B cell (primary cell): ENCODE results near the gene TCEAL5. TPM values are rescaled to one million over a fixed set of nuclear protein-coding genes. Genes with fewer than 3 reads are reported as not detected.

Experiments
- ATAC-seq: fragments of 200-7000 bp; cut with Tn5 transposase; one replicate; pipeline ENCODE4 v1.10.0; 2021; ENCODE audit warnings: low read depth, mild to moderate bottlenecking, moderate number of reproducible peaks, moderate library complexity
- CTCF ChIA-PET: fragments of 350-600 bp; sonication (Branson Sonifier 250); formaldehyde crosslinking; loops from one replicate; lab custom pipeline; 2021; ENCODE audit warnings: antibody characterized with exemption, inconsistent platforms; lab: Charles Lee
- POLR2A ChIA-PET: fragments of 350-600 bp; sonication (Branson Sonifier 250); formaldehyde crosslinking; loops from one replicate; lab custom pipeline; 2021; ENCODE audit warnings: antibody characterized with exemption; lab: Charles Lee
- DNase-seq: peaks from one replicate; pipeline ENCODE4 v3.0.0; 2013
- H2AFZ ChIP-seq: 2 replicates; pipeline ENCODE4 v1.6.1; 2012; ENCODE audit warnings: mild to moderate bottlenecking, low read depth, low read length; ENCODE audit not compliant: insufficient read depth, poor library complexity, severe bottlenecking
- H3K27ac ChIP-seq, 2 donors: 1 replicate in 1 of 2; 2 replicates in 1 of 2; pipeline ENCODE4 v1.5.1; 2012 to 2013; ENCODE audit warnings: low read length in 2 of 2, mild to moderate bottlenecking in 2 of 2, moderate library complexity in 1 of 2
- H3K27me3 ChIP-seq, 4 experiments: fragments of 200-600 bp in 1 of 4; sonication (generic) in 1 of 4; replicated peaks in 1 of 4; 1 replicate in 2 of 4; 2 replicates in 2 of 4; pipeline versions ENCODE4 v1.6.1 to v1.7.0; 2013 to 2016; ENCODE audit warnings: low read length in 3 of 4, mild to moderate bottlenecking in 2 of 4, mixed read lengths in 1 of 4, moderate library complexity in 1 of 4; ENCODE audit not compliant: insufficient read depth in 4 of 4, control insufficient read depth in 3 of 4; ENCODE audit errors: control extremely low read depth in 1 of 4
- H3K36me3 ChIP-seq, 2 experiments: replicated peaks in 1 of 2; 1 replicate in 1 of 2; 2 replicates in 1 of 2; pipeline versions ENCODE4 v1.6.1 to v1.7.1; 2013; ENCODE audit warnings: low read length in 1 of 2; ENCODE audit not compliant: insufficient read depth in 2 of 2, control insufficient read depth in 1 of 2; ENCODE audit errors: control extremely low read depth in 1 of 2, extremely low read depth in 1 of 2
- H3K4me1 ChIP-seq, 2 donors: fragments of 200-600 bp in 1 of 2; sonication (generic) in 1 of 2; 1 replicate in 1 of 2; 2 replicates in 1 of 2; pipeline versions ENCODE4 v1.5.1 to v1.6.1; 2013 to 2017; ENCODE audit warnings: low read length in 2 of 2; ENCODE audit not compliant: control insufficient read depth in 2 of 2, insufficient read depth in 2 of 2
- H3K4me2 ChIP-seq: replicated peaks from 2 replicates; pipeline ENCODE3; 2012; ENCODE audit warnings: mild to moderate bottlenecking, low read depth, low read length; ENCODE audit not compliant: poor library complexity, severe bottlenecking
- H3K4me3 ChIP-seq, 5 experiments: fragments of 200-600 bp in 1 of 5; sonication (generic) in 1 of 5; 1 replicate in 3 of 5; 2 replicates in 2 of 5; pipeline versions ENCODE4 v1.5.1 to v1.7.0; 2011 to 2016; ENCODE audit warnings: low read length in 4 of 5, mild to moderate bottlenecking in 4 of 5, low read depth in 2 of 5, control low read depth in 1 of 5, moderate library complexity in 1 of 5; ENCODE audit not compliant: insufficient read depth in 1 of 5; ENCODE audit errors: control extremely low read depth in 1 of 5, extremely low read depth in 1 of 5
- H3K79me2 ChIP-seq: fragments of 200-600 bp; sonication (generic); one replicate; pipeline ENCODE4 v1.6.0; 2016; ENCODE audit warnings: low read length; ENCODE audit not compliant: control insufficient read depth, insufficient read depth
- H3K9ac ChIP-seq: fragments of 200-600 bp; sonication (generic); 2 replicates; pipeline ENCODE4 v1.6.1; 2017; ENCODE audit warnings: mild to moderate bottlenecking, low read length, moderate library complexity
- H3K9me3 ChIP-seq, 3 donors: one replicate each; pipeline versions ENCODE4 v1.6.1 to v1.7.1; 2013; ENCODE audit warnings: low read length in 2 of 3; ENCODE audit not compliant: control insufficient read depth in 2 of 3, insufficient read depth in 1 of 3; ENCODE audit errors: control extremely low read depth in 1 of 3
- H4K20me1 ChIP-seq: 2 replicates; pipeline ENCODE4 v1.6.0; 2012; ENCODE audit warnings: mild to moderate bottlenecking, low read length; ENCODE audit not compliant: insufficient read depth, control insufficient read depth, poor library complexity, severe bottlenecking
- H3K27ac Mint-ChIP-seq: one replicate; pipeline ENCODE4 v1.8.0; 2021; ENCODE audit warnings: mixed read lengths
- H3K27me3 Mint-ChIP-seq: one replicate; pipeline ENCODE4 v1.8.0; 2021; ENCODE audit warnings: mixed read lengths
- H3K4me1 Mint-ChIP-seq: one replicate; pipeline ENCODE4 v1.8.0; 2021; ENCODE audit warnings: mixed read lengths
- H3K4me3 Mint-ChIP-seq: one replicate; pipeline ENCODE4 v1.8.0; 2021; ENCODE audit warnings: mixed read lengths
- H3K9me3 Mint-ChIP-seq: one replicate; pipeline ENCODE4 v1.8.0; 2022; ENCODE audit warnings: mixed read lengths; ENCODE audit not compliant: insufficient read depth
- EZH2 ChIP-seq: IDR thresholded peaks from 2 replicates; pipeline ENCODE4 v1.6.1; 2012; ENCODE audit warnings: borderline replicate concordance, low read depth, mild to moderate bottlenecking, moderate library complexity, low read length; ENCODE audit not compliant: insufficient read depth, poor library complexity, severe bottlenecking
- WGBS: methylation state at CpG from one replicate; pipeline ENCODE4 v1.1.5; 2013; ENCODE audit warnings: missing lambda C conversion rate; ENCODE audit not compliant: insufficient coverage; 5-methylcytosine and 5-hydroxymethylcytosine counted together
- intact Hi-C: fragments of 100-400 bp; cut with micrococcal nuclease; formaldehyde crosslinking; loops from one replicate; pipeline ENCODE4 v1.10.0; 2022
- polyA plus RNA-seq: library from polyadenylated mRNA; depleted of rRNA; stranded (reverse); fragments of >200 nt; gene quantifications from 2 replicates; pipeline ENCODE4 v1.2.3, GENCODE V29; 2012
- total RNA-seq, 2 donors: library from RNA; stranded (reverse); fragments of 120-200 nt in 1 of 2; gene quantifications; 1 replicate in 1 of 2; 2 replicates in 1 of 2; pipeline versions ENCODE4 v1.2.3 to v1.2.4, GENCODE V29; 2013 to 2022
- TF ChIP-seq, protein P1 (sequence below): fragments of 200-600 bp; IDR thresholded peaks from one replicate; pipeline ENCODE4 v1.8.0; 2022; ENCODE audit warnings: antibody characterized with exemption, mild to moderate bottlenecking

Gene TCEAL5
- total and polyA plus RNA-seq, 2 donors (not counting 1 experiment from before 2014, with no cell fraction given): not detected

DNA sequence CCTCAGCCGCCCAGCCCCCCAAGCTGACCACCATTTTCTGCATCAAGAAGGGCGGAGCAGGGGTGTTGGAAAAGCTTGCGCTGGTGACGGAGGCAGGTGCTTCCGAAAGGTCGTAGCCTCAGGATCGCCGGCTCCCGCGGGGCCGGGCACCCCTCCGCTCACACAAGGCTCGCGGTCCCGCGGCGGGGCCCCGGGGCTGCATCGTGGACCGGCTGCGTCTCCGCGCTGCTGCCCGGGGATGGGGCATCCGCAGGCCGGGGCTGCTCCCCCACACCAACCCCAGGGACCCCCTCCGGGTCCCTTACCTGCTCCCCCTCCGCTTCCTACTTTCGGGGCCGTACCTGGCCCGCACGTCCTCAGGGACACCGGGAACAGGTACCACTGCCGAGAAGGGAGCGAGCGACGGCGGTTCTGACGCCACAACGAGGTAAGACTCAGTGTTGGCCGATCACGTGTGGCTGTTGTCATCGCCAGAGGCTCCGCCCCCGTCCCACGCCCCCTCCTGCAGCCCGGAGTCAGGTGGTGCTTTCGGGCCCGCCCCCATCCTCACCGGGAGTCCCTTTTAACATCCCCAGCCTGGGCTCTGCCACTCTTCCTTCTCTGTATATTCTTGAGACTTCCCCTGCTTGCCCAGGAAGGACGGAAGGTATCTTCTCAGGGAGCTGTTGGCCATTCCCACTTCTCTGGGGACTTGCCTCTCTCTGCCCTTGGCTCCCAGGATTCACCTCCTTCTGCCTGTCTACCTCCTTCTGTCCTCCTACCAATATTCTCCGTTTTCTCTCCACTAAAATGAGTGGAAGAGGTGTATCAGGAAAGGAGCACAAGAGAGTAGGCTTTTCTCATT, 34.2 kb upstream of the TCEAL5 start, which contains the start of gene BEX2:
Gene BEX2, minus strand, starts transcription at position 436 of the 844 bp plus-strand sequence. CDS start 1,014 bp downstream, outside the sequence.
- H3K9me3 ChIP-seq: no peaks in the 10 kb centered on the region
- peak within 1 kb of the TSS; percentile 72 for H3K9ac ChIP-seq
- H3K4me2 ChIP-seq: peak within 1 kb of the TSS; percentile 72
- no peaks in the 10 kb centered on the region for H4K20me1 ChIP-seq
- H3K27ac Mint-ChIP-seq: peak within 1 kb of the TSS; percentile 78
- CTCF ChIA-PET: interaction anchor here (0.5 kb wide), 1 partner anchor 99 kb away, joined by 3 read pairs; no protein-coding TSS in a partner anchor
- H3K4me1 Mint-ChIP-seq: peaks cover 2% of the 10 kb centered on the region
- H3K27me3 ChIP-seq: no peaks in the 10 kb centered on the region
- TF ChIP-seq, protein P1, sequence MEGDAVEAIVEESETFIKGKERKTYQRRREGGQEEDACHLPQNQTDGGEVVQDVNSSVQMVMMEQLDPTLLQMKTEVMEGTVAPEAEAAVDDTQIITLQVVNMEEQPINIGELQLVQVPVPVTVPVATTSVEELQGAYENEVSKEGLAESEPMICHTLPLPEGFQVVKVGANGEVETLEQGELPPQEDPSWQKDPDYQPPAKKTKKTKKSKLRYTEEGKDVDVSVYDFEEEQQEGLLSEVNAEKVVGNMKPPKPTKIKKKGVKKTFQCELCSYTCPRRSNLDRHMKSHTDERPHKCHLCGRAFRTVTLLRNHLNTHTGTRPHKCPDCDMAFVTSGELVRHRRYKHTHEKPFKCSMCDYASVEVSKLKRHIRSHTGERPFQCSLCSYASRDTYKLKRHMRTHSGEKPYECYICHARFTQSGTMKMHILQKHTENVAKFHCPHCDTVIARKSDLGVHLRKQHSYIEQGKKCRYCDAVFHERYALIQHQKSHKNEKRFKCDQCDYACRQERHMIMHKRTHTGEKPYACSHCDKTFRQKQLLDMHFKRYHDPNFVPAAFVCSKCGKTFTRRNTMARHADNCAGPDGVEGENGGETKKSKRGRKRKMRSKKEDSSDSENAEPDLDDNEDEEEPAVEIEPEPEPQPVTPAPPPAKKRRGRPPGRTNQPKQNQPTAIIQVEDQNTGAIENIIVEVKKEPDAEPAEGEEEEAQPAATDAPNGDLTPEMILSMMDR: no peak
- TF ChIP-seq EZH2: no peak
- peak within 1 kb of the TSS; percentile 85 for H3K4me3 Mint-ChIP-seq
- intact Hi-C loops: loop anchor here (2.0 kb wide), 1 partner anchor 56 kb away; the partner anchor contains the start of gene TCEAL8
- H3K4me1 ChIP-seq: peaks cover 4 to 10% of the 10 kb centered on the region in 2 donors
- peak; percentile 88 for DNase-seq
- no peaks in the 10 kb centered on the region for H3K9me3 Mint-ChIP-seq
- peak within 1 kb of the TSS; percentile 74 for H2AFZ ChIP-seq
- peak within 1 kb of the TSS in 4 of 5 experiments; percentile 57 to 71 (median 64) for H3K4me3 ChIP-seq
- H3K27me3 Mint-ChIP-seq: no peaks in the 10 kb centered on the region
- no peaks in the 10 kb centered on the region for H3K36me3 ChIP-seq
- H3K79me2 ChIP-seq: no peaks in the 10 kb centered on the region
- POLR2A ChIA-PET: no interaction called here
- peak; percentile 98 for ATAC-seq
- peak within 1 kb of the TSS; percentile 55 to 79 for H3K27ac ChIP-seq
- WGBS: under 1% methylated on average over 42 of the region's 52 CpGs
